OCI-LY3 (cell line): ENCODE results near the gene PPP4R2.

Experiments
- H2AFZ ChIP-seq: fragments of 200-600, 300-600 bp; shearing (Covaris generic); 2 replicates; pipeline ENCODE4 v1.6.0; 2014; ENCODE audit warnings: antibody characterized with exemption, low read depth, low read length
- H3K27ac ChIP-seq: fragments of 200-600, 300-600 bp; sonication (generic); 2 replicates; pipeline ENCODE4 v1.5.1; 2014; ENCODE audit warnings: mild to moderate bottlenecking, low read length, moderate library complexity, mixed read lengths
- H3K27me3 ChIP-seq: fragments of 200-600, 300-600 bp; sonication (generic); 2 replicates; pipeline ENCODE4 v1.6.1; 2014; ENCODE audit warnings: low read depth, low read length, mixed read lengths
- H3K36me3 ChIP-seq: fragments of 200-600, 300-600 bp; sonication (generic); replicated peaks from 2 replicates; pipeline ENCODE3; 2014; ENCODE audit warnings: low read depth, low read length, mixed read lengths
- H3K4me1 ChIP-seq: fragments of 300-600, 200-600 bp; sonication (generic); 2 replicates; pipeline ENCODE4 v1.6.1; 2014; ENCODE audit warnings: low read length, mixed read lengths
- H3K4me2 ChIP-seq: fragments of 200-600, 300-600 bp; sonication (generic); 2 replicates; pipeline ENCODE4 v1.6.1; 2014; ENCODE audit warnings: low read length, mixed read lengths
- H3K4me3 ChIP-seq: fragments of 300-600, 200-600 bp; sonication (generic); 2 replicates; pipeline ENCODE4 v1.5.1; 2014; ENCODE audit warnings: antibody characterized with exemption, mild to moderate bottlenecking, low read length, moderate library complexity
- H3K79me2 ChIP-seq: fragments of 300-600, 200-600 bp; shearing (Covaris generic); 2 replicates; pipeline ENCODE4 v1.6.1; 2014; ENCODE audit warnings: mild to moderate bottlenecking, low read length, mixed read lengths
- H3K9ac ChIP-seq: fragments of 300-600, 200-600 bp; shearing (Covaris generic); 2 replicates; pipeline ENCODE4 v1.6.0; 2014; ENCODE audit warnings: mild to moderate bottlenecking, low read length, moderate library complexity
- H3K9me3 ChIP-seq: fragments of 200-600, 300-600 bp; shearing (Covaris generic); 2 replicates; pipeline ENCODE4 v1.6.1; 2014; ENCODE audit warnings: low read length, mixed read lengths; ENCODE audit not compliant: insufficient read depth
- H4K20me1 ChIP-seq: fragments of 200-600, 300-600 bp; sonication (generic); 2 replicates; pipeline ENCODE4 v1.6.1; 2016; ENCODE audit warnings: low read length, mixed read lengths; ENCODE audit not compliant: insufficient read depth
- EZH2phosphoT487 ChIP-seq: fragments of 200-600 bp; shearing (Covaris generic); IDR thresholded peaks from 2 replicates; pipeline ENCODE4 v1.6.1; 2018; ENCODE audit warnings: antibody characterized with exemption, mixed run types, low read depth
- TF ChIP-seq, protein P1 (sequence below): fragments of 200-600, 300-600 bp; sonication (generic); IDR thresholded peaks from 2 replicates; pipeline ENCODE4 v1.5.1; 2014; ENCODE audit warnings: antibody characterized with exemption, low read length, low read depth

Gene PPP4R2

DNA sequence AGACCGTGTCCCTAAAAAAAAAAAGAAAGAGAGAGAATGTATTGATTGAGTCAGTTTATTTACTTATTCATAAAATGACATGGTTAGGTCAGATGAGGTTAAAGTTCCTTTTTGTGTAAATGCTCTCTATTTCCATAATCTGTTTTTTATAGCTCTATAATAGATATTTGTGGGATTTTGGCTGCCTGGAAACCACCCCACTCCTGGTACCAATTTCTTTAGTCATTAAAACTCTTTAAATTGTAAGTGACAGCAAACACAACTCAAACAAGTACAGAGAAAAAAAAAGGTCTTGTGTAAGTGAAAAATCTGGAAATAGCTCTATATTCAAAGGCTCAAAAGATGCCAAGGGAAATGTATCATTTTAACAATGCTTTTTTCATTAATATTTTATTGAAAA, 11.0 kb upstream of the PPP4R2 start:
- no peak overlapping the region for H3K4me2 ChIP-seq
- H3K36me3 ChIP-seq, result no peaks in the 10 kb centered on the region
- 0 out of 2 replicates have a peak, but pooled peaks cover 8% of the 10 kb centered on the region for H3K9me3 ChIP-seq
- no peak overlapping the region for H3K4me3 ChIP-seq
- TF ChIP-seq, protein P1, sequence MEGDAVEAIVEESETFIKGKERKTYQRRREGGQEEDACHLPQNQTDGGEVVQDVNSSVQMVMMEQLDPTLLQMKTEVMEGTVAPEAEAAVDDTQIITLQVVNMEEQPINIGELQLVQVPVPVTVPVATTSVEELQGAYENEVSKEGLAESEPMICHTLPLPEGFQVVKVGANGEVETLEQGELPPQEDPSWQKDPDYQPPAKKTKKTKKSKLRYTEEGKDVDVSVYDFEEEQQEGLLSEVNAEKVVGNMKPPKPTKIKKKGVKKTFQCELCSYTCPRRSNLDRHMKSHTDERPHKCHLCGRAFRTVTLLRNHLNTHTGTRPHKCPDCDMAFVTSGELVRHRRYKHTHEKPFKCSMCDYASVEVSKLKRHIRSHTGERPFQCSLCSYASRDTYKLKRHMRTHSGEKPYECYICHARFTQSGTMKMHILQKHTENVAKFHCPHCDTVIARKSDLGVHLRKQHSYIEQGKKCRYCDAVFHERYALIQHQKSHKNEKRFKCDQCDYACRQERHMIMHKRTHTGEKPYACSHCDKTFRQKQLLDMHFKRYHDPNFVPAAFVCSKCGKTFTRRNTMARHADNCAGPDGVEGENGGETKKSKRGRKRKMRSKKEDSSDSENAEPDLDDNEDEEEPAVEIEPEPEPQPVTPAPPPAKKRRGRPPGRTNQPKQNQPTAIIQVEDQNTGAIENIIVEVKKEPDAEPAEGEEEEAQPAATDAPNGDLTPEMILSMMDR, result no peak
- no peak for TF ChIP-seq EZH2phosphoT487
- H3K9ac ChIP-seq, result no peak overlapping the region
- H3K27me3 ChIP-seq, result no peaks in the 10 kb centered on the region
- H2AFZ ChIP-seq, result no peak overlapping the region
- H4K20me1 ChIP-seq, result no peaks in the 10 kb centered on the region
- no peak overlapping the region for H3K27ac ChIP-seq
- no peaks in the 10 kb centered on the region for H3K79me2 ChIP-seq
- peaks cover 11% of the 10 kb centered on the region for H3K4me1 ChIP-seq

DNA sequence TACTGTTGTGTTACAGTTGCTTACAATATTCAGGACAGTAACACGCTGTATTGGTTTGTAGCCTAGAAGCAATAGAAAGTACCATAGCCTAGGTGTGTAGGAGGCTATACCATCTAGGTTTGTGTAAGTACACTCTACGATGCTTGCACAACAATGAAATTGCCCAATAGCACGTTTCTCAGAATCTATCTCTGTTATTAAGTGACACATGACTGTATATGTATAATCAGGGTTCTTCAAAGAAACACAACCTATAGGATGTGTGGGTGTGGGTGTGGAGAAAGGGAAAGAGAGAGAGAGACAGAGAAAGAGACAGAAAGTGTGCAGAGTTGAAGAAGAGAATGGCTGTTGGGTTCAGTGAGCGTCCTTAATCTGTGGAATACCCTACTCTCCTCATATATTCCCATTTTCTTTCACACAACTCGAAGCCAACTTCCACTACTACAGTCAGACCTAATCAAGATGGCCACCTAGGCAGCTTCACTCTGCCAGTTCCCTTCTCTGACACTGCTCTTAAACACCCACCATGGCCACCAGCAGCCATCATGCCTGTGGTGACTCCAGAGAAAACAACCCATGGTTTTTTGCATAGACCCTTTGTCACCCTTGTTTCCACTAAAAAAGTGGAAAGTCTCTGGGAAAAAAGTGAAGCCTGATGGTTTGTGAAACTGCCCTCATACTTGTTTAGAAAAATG, 5.8 kb upstream of the PPP4R2 start:
- Histone ChIP-seq H3K4me2 (no peak overlapping the region), H4K20me1 (no peaks in the 10 kb centered on the region), H3K9me3 (0 out of 2 replicates have a peak, but pooled peaks cover under 1% of the 10 kb centered on the region), H3K27ac (no peak overlapping the region), H2AFZ (no peak overlapping the region), H3K27me3 (no peaks in the 10 kb centered on the region), H3K79me2 (no peaks in the 10 kb centered on the region), H3K4me1 (peaks cover 3% of the 10 kb centered on the region; the same call in 1 of the 2 replicates), H3K36me3 (no peaks in the 10 kb centered on the region), H3K9ac (no peak overlapping the region), H3K4me3 (no peak overlapping the region)
- TF ChIP-seq EZH2phosphoT487, result no peak
- TF ChIP-seq, protein P1, result no peak

DNA sequence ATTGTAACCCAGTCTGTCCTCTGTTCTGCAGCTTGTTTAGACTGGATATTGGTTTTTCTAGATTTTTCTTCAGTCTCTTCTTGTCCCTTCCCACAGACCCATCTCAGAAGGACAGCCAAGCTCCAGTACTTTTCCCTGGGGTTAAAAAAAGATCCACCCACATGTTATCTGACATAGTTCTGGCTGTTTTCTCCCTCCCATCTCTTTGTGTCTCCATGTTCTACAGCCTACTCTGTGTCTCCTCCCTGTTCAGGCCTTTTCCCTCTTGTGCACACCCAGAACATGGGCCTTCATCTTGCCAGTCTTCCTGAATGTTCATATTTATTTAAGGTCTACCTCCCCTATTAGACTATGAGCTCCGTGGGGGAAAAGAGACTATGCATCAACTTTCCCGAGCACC, 5.1 kb upstream of the PPP4R2 start:
- TF ChIP-seq EZH2phosphoT487, result no peak
- TF ChIP-seq, protein P1, result no peak
- no peak overlapping the region for H3K9ac ChIP-seq
- H3K9me3 ChIP-seq, result no peaks in the 10 kb centered on the region
- no peak overlapping the region for H3K4me2 ChIP-seq
- peaks cover 7% of the 10 kb centered on the region for H3K4me1 ChIP-seq
- no peaks in the 10 kb centered on the region for H3K36me3 ChIP-seq
- H3K79me2 ChIP-seq, result no peaks in the 10 kb centered on the region
- H3K4me3 ChIP-seq, result no peak overlapping the region
- H3K27ac ChIP-seq, result no peak overlapping the region
- H4K20me1 ChIP-seq, result no peaks in the 10 kb centered on the region
- H3K27me3 ChIP-seq, result no peaks in the 10 kb centered on the region
- no peak overlapping the region for H2AFZ ChIP-seq

DNA sequence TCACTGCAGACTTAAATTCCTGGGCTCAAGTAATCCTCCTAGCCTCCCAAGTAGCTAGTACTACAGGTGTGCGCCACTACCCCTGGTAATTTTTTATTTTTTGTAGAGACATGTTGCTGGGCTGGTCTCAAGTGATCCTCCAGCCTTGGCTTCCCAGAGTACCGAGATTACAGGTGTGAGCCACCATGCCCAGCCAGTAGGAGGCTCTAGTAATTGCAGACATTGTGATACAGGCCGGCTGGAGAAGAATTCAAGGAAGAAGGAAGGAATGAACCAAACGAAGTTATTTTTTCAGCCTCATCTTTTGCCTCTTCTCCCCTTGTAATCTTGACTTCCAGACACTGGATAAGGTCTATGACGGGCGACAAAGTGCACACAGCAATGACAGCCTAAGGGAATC, 3.2 kb upstream of the PPP4R2 start:
- Histone ChIP-seq H3K4me1 (peaks cover 10% of the 10 kb centered on the region), H3K27ac (no peak overlapping the region), H3K9me3 (no peaks in the 10 kb centered on the region), H3K36me3 (peaks cover 2% of the 10 kb centered on the region), H3K27me3 (no peaks in the 10 kb centered on the region), H3K4me3 (no peak overlapping the region), H3K9ac (no peak overlapping the region), H3K4me2 (no peak overlapping the region), H2AFZ (no peak overlapping the region), H4K20me1 (peaks cover 11% of the 10 kb centered on the region), H3K79me2 (peaks cover 16% of the 10 kb centered on the region)
- no peak for TF ChIP-seq EZH2phosphoT487
- TF ChIP-seq, protein P1, result no peak
